ENCODE results near the gene CEP162. TPM values are rescaled to one million over a fixed set of nuclear protein-coding genes. Genes with fewer than 3 reads are reported as not detected.

The CEP162 gene
- total and polyA plus RNA-seq, 2 experiments from 2014 or later: 2.9 to 3.0 TPM

DNA sequence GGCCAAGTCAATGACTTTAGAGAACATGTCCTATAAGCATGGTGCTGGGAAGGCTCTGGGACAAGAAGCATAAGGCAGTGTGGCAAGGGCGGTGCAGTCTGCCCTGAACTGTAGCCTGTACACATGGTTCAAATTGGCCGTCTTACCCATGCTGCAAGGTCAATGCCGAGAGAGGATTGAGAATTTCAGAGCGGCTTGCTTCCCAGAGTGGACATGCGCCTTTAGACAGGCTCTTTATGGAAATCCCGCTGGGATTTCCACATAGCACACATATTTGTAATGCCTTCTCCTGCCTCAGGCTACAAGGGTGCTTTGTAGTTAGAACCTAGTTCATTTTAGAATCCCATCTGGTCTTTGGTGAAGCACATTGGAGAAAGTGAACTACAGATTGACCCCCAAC is 36.1 kb upstream of the CEP162 start:
- no peak overlapping the region for H2AFZ ChIP-seq
- no peak overlapping the region for H3K4me2 ChIP-seq (ENCODE audit: unreplicated experiment)
- H3K9me3 ChIP-seq (ENCODE audit: low read depth): no peaks in the 10 kb centered on the region
- in situ Hi-C loops (cut with MboI): no loop called here
- H3F3A ChIP-seq (ENCODE audit: insufficient read depth): peaks cover 4% of the 10 kb centered on the region; the same call in 1 of the 2 replicates
- WGBS, 2 experiments (ENCODE audit: low coverage in 1 of 2, low lambda C conversion rate in 2 of 2, missing lambda C conversion rate in 2 of 2): 88 to 92% methylated on average over 6 of the region's 6 CpGs
- H3K9ac ChIP-seq: no peak overlapping the region
- DNase-seq: no peak
- H3K4me1 ChIP-seq (ENCODE audit: insufficient read depth): no peaks in the 10 kb centered on the region
- no peak overlapping the region for H3K27ac ChIP-seq
- no peaks in the 10 kb centered on the region for H3K27me3 ChIP-seq (replicated peaks; ENCODE audit: insufficient read depth)
- TF ChIP-seq EZH2 (IDR thresholded peaks at IDR 0.05; ENCODE audit: insufficient read depth, poor library complexity, severe bottlenecking): no peak
- no peak for TF ChIP-seq EZH2phosphoT487 (IDR thresholded peaks at IDR 0.05; ENCODE audit: insufficient read depth, low read depth)
- H4K20me1 ChIP-seq (ENCODE audit: insufficient read depth): no peaks in the 10 kb centered on the region
- no peaks in the 10 kb centered on the region for H3K36me3 ChIP-seq (ENCODE audit: low read depth)
- no peak overlapping the region for H3K4me3 ChIP-seq
- H3K79me2 ChIP-seq (ENCODE audit: insufficient read depth): no peaks in the 10 kb centered on the region
- H3K9me2 ChIP-seq (ENCODE audit: insufficient read depth): no peaks in the 10 kb centered on the region

DNA sequence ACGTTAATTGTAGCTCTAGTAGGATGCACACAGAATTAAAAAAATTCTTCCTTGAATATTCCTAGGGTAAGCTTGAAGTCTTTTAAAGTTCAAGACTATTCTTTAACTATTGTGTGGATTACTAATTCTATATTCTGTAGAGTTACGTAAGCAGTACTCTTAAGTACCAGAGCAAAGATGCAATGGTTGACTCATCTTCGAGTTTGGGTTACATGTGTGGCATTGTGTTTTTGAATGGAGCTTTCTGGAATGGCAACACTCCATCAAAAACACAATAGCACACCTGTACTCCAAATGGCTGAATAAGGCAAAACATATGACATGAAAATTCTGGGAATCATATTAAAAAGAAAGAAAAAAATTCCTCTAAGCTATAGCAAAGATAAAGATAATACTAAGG is 33.5 kb upstream of the CEP162 start:
- Histone ChIP-seq H3K79me2 (ENCODE audit: insufficient read depth) (no peaks in the 10 kb centered on the region), H2AFZ (no peak overlapping the region), H3K27ac (no peak overlapping the region), H3F3A (ENCODE audit: insufficient read depth) (peaks cover 4% of the 10 kb centered on the region; the same call in 1 of the 2 replicates), H3K27me3 (replicated peaks; ENCODE audit: insufficient read depth) (no peaks in the 10 kb centered on the region), H3K36me3 (ENCODE audit: low read depth) (no peaks in the 10 kb centered on the region), H3K9ac (no peak overlapping the region), H3K4me1 (ENCODE audit: insufficient read depth) (peaks cover 7% of the 10 kb centered on the region; the same call in 1 of the 2 replicates), H3K4me2 (ENCODE audit: unreplicated experiment) (no peak overlapping the region), H4K20me1 (ENCODE audit: insufficient read depth) (no peaks in the 10 kb centered on the region), H3K9me2 (ENCODE audit: insufficient read depth) (no peaks in the 10 kb centered on the region), H3K4me3 (no peak overlapping the region), H3K9me3 (ENCODE audit: low read depth) (no peaks in the 10 kb centered on the region)
- 73 to 82% methylated on average over 3 of the region's 3 CpGs for WGBS, 2 experiments (ENCODE audit: low coverage in 1 of 2, low lambda C conversion rate in 2 of 2, missing lambda C conversion rate in 2 of 2)
- TF ChIP-seq EZH2 (IDR thresholded peaks at IDR 0.05; ENCODE audit: insufficient read depth, poor library complexity, severe bottlenecking): no peak
- TF ChIP-seq EZH2phosphoT487 (IDR thresholded peaks at IDR 0.05; ENCODE audit: insufficient read depth, low read depth): no peak
- in situ Hi-C loops (cut with MboI): no loop called here
- DNase-seq: peak; percentile 31

DNA sequence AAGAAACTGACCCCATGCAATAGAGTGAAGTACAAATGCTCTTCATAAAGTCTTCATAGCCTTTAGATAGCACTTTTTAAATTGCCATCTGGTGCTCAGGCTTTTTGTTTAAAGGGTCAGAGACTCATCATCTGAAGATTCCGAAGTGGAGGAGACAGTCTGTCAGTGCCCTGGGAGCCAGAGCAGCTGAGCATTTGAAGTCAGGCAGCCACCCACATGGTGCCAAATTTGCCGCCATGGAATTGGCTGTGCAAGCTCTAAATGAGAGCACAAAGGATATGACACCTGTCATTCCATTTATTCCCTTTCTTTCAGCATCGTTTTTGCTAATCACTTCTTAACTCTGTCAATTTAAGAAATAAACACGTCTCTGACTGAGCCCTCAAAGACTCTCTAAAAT is 32.8 kb upstream of the CEP162 start:
- Histone ChIP-seq H3K9me2 (ENCODE audit: insufficient read depth) (no peaks in the 10 kb centered on the region), H3K4me1 (ENCODE audit: insufficient read depth) (peaks cover 7% of the 10 kb centered on the region; the same call in 1 of the 2 replicates), H3K9me3 (ENCODE audit: low read depth) (no peaks in the 10 kb centered on the region), H3K4me3 (no peak overlapping the region), H3F3A (ENCODE audit: insufficient read depth) (peaks cover 4% of the 10 kb centered on the region; the same call in 1 of the 2 replicates), H3K79me2 (ENCODE audit: insufficient read depth) (no peaks in the 10 kb centered on the region), H3K36me3 (ENCODE audit: low read depth) (no peaks in the 10 kb centered on the region), H4K20me1 (ENCODE audit: insufficient read depth) (no peaks in the 10 kb centered on the region), H3K27ac (no peak overlapping the region), H2AFZ (no peak overlapping the region), H3K27me3 (replicated peaks; ENCODE audit: insufficient read depth) (no peaks in the 10 kb centered on the region), H3K9ac (no peak overlapping the region), H3K4me2 (ENCODE audit: unreplicated experiment) (no peak overlapping the region)
- DNase-seq: no peak
- WGBS, 2 experiments (ENCODE audit: low coverage in 1 of 2, low lambda C conversion rate in 2 of 2, missing lambda C conversion rate in 2 of 2): 15 to 16% methylated on average over 4 of the region's 4 CpGs
- in situ Hi-C loops (cut with MboI): no loop called here
- TF ChIP-seq EZH2phosphoT487 (IDR thresholded peaks at IDR 0.05; ENCODE audit: insufficient read depth, low read depth) (no peak), EZH2 (IDR thresholded peaks at IDR 0.05; ENCODE audit: insufficient read depth, poor library complexity, severe bottlenecking) (no peak)

DNA sequence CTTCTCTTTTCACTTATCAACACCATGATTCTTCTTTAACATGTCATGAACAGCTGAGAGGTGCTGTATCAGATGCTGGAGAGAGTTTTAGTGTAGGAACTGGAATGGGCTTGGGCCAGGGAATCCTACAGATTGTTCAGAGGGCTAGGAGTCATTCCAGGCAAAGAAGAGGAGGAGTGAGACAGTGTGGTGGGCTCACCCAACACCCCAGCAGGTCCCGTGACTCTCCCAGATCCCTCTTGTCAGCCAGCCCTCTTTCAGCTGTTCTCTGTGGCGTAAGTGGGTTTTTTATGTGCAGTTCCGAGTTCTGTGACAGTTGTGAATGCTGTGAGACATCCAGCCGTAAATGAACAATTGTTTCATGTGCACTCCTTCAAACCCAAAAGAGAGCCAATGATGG is 31.4 kb upstream of the CEP162 start:
- H2AFZ ChIP-seq: peak overlapping the region; percentile 57
- H3K4me1 ChIP-seq (ENCODE audit: insufficient read depth): peaks cover 7% of the 10 kb centered on the region; the same call in 1 of the 2 replicates
- H3K4me3 ChIP-seq: peak overlapping the region; percentile 50; the same call in 1 of the 2 replicates
- no peak for TF ChIP-seq EZH2phosphoT487 (IDR thresholded peaks at IDR 0.05; ENCODE audit: insufficient read depth, low read depth)
- no peak for TF ChIP-seq EZH2 (IDR thresholded peaks at IDR 0.05; ENCODE audit: insufficient read depth, poor library complexity, severe bottlenecking)
- H3K9me3 ChIP-seq (ENCODE audit: low read depth): no peaks in the 10 kb centered on the region
- in situ Hi-C loops (cut with MboI): no loop called here
- H3K4me2 ChIP-seq (ENCODE audit: unreplicated experiment): no peak overlapping the region
- no peak for DNase-seq
- H3K9me2 ChIP-seq (ENCODE audit: insufficient read depth): no peaks in the 10 kb centered on the region
- no peaks in the 10 kb centered on the region for H3K36me3 ChIP-seq (ENCODE audit: low read depth)
- H3K79me2 ChIP-seq (ENCODE audit: insufficient read depth): no peaks in the 10 kb centered on the region
- H4K20me1 ChIP-seq (ENCODE audit: insufficient read depth): no peaks in the 10 kb centered on the region
- no peak overlapping the region for H3K9ac ChIP-seq
- no peaks in the 10 kb centered on the region for H3K27me3 ChIP-seq (replicated peaks; ENCODE audit: insufficient read depth)
- no peak overlapping the region for H3K27ac ChIP-seq
- H3F3A ChIP-seq (ENCODE audit: insufficient read depth): no peaks in the 10 kb centered on the region
- 30 to 31% methylated on average over 4 of the region's 4 CpGs for WGBS, 2 experiments (ENCODE audit: low coverage in 1 of 2, low lambda C conversion rate in 2 of 2, missing lambda C conversion rate in 2 of 2)

DNA sequence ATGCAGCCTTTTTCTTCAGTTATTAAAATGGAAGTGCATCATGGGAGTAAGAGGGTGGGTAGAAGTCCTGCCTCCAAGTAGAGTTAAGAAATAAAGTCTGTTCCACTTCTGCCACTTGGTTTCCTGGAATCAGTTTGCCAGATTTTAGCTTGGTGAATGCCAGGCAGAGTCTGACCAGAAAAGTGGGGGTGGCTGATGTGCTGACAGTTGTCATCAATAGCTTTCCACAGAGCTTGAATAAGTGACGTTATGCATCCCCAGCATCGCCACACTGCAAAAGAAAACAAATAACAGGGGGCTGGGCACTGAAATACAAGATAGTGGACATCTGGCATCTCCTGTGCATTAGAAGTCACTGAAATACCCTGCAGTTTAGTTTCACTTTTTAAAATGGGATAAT is 30.8 kb upstream of the CEP162 start:
- DNase-seq: peak; percentile 7
- TF ChIP-seq EZH2phosphoT487 (IDR thresholded peaks at IDR 0.05; ENCODE audit: insufficient read depth, low read depth) (no peak), EZH2 (IDR thresholded peaks at IDR 0.05; ENCODE audit: insufficient read depth, poor library complexity, severe bottlenecking) (no peak)
- no peak overlapping the region for H3K9ac ChIP-seq
- no peaks in the 10 kb centered on the region for H3K79me2 ChIP-seq (ENCODE audit: insufficient read depth)
- H3K4me3 ChIP-seq: peak overlapping the region; percentile 50
- no peaks in the 10 kb centered on the region for H4K20me1 ChIP-seq (ENCODE audit: insufficient read depth)
- no peak overlapping the region for H3K4me2 ChIP-seq (ENCODE audit: unreplicated experiment)
- in situ Hi-C loops (cut with MboI): no loop called here
- H3F3A ChIP-seq (ENCODE audit: insufficient read depth): no peaks in the 10 kb centered on the region
- WGBS, 2 experiments (ENCODE audit: low coverage in 1 of 2, low lambda C conversion rate in 2 of 2, missing lambda C conversion rate in 2 of 2): 2 to 7% methylated on average over 2 of the region's 2 CpGs
- peak overlapping the region; percentile 57 for H2AFZ ChIP-seq
- H3K9me2 ChIP-seq (ENCODE audit: insufficient read depth): no peaks in the 10 kb centered on the region
- no peak overlapping the region for H3K27ac ChIP-seq
- H3K27me3 ChIP-seq (replicated peaks; ENCODE audit: insufficient read depth): no peaks in the 10 kb centered on the region
- peaks cover 7% of the 10 kb centered on the region; the same call in 1 of the 2 replicates for H3K4me1 ChIP-seq (ENCODE audit: insufficient read depth)
- H3K36me3 ChIP-seq (ENCODE audit: low read depth): no peaks in the 10 kb centered on the region
- H3K9me3 ChIP-seq (ENCODE audit: low read depth): no peaks in the 10 kb centered on the region

All from GM23248 (cell line).